C4-2B (cell line): ENCODE measurements around the gene LRRC36.

Experiments used
- H3K27ac ChIP-seq: fragments of 450-650 bp; 2 replicates; pipeline ENCODE4 v1.5.1; 2017
- ZFX ChIP-seq: fragments of 450-650 bp; IDR thresholded peaks from 2 replicates; pipeline ENCODE4 v1.6.1; 2017
- TF ChIP-seq, protein P1 (sequence below): fragments of 450-650 bp; conservative IDR thresholded peaks from 2 replicates; pipeline ENCODE4 v1.5.1; 2017; ENCODE audit warnings: mild to moderate bottlenecking

LRRC36 gene

DNA sequence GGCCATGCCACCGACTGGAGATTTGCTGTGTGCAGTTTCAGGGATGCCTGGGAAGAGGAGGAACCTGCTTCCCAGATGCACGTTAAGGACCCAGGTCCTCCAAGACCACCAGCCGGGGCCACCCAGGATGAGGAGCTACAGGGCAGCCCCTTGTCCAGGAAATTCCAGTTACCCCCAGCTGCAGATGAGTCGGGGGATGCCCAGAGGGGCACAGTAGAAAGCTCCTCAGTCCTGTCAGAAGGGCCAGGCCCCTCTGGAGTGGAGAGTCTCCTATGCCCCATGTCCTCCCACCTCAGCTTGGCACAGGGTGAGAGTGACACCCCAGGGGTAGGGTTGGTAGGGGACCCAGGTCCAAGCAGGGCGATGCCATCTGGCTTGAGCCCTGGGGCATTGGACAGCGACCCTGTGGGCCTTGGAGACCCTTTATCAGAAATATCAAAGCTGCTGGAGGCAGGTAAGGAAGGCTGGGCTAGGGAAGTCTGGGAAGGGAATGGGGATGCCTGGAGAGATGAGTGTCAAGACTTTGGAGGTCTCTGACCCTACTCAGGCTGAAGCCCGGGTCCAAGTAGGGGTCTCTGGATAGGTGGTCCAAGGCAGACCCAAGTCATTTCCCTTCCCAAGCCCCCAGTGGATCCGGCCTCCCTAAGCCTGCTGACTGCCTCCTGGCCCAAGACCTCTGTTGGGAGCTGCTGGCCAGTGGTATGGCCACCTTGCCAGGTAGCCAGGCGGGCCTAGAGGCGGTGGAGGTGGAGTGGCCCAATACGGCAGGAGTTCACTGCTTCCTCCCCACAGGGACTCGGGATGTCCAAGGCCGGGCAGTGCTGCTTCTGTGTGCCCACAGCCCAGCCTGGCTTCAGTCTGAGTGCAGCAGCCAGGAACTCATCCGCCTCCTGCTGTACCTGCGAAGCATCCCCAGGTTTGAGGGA is 46.3 kb upstream of the LRRC36 start:
- H3K27ac ChIP-seq, result peak overlapping the region; percentile 96
- TF ChIP-seq ZFX, result no peak
- TF ChIP-seq, protein P1, sequence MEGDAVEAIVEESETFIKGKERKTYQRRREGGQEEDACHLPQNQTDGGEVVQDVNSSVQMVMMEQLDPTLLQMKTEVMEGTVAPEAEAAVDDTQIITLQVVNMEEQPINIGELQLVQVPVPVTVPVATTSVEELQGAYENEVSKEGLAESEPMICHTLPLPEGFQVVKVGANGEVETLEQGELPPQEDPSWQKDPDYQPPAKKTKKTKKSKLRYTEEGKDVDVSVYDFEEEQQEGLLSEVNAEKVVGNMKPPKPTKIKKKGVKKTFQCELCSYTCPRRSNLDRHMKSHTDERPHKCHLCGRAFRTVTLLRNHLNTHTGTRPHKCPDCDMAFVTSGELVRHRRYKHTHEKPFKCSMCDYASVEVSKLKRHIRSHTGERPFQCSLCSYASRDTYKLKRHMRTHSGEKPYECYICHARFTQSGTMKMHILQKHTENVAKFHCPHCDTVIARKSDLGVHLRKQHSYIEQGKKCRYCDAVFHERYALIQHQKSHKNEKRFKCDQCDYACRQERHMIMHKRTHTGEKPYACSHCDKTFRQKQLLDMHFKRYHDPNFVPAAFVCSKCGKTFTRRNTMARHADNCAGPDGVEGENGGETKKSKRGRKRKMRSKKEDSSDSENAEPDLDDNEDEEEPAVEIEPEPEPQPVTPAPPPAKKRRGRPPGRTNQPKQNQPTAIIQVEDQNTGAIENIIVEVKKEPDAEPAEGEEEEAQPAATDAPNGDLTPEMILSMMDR, result no peak

DNA sequence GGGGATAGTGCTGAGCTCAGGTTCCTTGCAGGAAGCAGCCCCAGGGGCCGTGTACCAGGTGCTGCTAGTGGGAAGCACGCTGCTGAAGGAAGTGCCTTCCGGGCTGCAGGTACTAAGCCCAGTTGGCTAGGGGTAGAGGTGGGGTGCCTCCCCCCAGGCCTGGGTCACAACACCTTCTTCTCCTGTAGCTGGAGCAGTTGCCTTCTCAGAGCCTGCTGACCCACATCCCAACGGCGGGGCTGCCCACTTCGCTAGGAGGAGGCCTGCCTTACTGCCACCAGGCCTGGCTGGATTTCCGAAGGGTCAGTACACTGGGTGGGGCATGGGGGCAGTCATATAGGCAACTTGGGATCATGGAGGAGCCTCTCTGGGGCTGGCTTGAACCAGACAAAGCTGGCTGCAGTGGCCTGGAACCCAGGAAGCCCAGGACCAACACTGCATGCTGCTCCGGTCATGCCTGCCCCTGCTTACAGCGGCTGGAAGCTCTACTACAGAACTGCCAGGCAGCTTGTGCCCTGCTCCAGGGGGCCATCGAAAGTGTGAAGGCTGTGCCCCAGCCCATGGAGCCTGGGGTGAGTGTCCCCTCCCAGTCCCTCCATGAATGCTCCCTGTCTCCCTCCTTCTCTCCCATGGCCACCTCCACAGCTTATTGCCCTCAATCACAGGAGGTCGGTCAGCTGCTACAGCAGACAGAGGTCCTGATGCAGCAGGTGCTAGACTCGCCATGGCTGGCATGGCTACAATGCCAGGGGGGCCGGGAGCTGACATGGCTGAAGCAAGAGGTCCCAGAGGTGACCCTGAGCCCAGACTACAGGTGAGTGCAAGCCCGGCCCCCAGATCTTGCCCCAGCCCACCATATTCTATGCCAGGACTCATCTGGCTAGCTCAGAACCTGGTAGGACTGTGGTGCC is 44.8 kb upstream of the LRRC36 start:
- no peak for TF ChIP-seq ZFX
- TF ChIP-seq, protein P1, result no peak
- no peak overlapping the region for H3K27ac ChIP-seq

DNA sequence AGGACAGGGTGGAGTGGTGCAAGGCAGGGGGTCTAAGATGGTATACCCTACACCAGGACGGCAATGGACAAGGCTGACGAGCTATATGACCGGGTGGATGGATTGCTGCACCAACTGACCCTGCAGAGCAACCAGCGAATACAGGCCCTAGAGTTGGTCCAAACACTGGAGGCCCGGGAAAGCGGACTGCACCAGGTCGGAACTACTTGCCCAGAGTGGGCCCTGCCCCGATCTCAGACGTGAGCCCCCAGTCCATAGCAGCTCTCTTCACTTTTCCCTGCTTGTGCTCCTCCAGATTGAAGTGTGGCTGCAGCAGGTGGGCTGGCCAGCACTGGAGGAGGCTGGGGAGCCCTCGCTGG is 44.2 kb upstream of the LRRC36 start:
- TF ChIP-seq, protein P1, result no peak
- TF ChIP-seq ZFX, result no peak
- no peak overlapping the region for H3K27ac ChIP-seq

DNA sequence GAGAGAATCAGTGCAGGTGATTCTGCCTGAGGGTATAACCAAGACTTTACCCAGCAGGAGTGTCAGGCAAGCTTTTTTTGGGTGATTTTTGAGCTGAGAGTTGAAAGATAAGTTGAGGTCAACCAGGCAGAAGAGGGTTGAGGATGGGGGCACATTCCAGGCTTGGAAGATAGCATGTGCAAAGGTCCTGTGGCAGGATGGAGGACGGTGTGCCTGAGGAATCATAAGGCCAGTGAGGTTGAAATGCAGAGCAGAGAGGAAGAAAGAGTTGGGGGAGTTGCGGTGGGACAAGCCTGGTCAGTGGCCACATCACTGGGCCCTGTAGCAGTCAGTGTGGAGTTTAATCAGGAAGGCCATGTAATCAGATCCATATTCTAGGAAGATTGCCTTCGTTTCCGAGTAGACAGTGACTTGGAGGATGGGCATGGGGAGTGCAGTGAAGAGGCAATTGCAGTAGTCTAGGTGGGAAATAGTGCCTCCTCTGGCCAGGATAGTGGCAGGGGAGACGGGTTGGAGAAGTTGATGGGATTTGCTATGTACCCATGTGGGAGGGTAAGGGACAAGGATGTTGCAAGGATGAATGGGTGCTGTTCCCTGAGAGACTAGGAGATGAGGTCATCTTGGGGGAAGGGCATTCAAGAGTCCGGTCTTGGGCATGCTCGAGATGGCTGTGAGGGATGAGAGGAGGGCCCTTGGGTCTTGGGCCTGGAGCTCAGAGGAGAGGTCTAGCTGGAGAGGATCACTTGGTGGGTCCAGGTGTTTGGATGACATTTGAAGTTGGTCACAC is 43.4 kb upstream of the LRRC36 start:
- no peak for TF ChIP-seq ZFX
- TF ChIP-seq, protein P1, result no peak
- peak overlapping the region; percentile 40; the same call in 1 of the 2 replicates for H3K27ac ChIP-seq

DNA sequence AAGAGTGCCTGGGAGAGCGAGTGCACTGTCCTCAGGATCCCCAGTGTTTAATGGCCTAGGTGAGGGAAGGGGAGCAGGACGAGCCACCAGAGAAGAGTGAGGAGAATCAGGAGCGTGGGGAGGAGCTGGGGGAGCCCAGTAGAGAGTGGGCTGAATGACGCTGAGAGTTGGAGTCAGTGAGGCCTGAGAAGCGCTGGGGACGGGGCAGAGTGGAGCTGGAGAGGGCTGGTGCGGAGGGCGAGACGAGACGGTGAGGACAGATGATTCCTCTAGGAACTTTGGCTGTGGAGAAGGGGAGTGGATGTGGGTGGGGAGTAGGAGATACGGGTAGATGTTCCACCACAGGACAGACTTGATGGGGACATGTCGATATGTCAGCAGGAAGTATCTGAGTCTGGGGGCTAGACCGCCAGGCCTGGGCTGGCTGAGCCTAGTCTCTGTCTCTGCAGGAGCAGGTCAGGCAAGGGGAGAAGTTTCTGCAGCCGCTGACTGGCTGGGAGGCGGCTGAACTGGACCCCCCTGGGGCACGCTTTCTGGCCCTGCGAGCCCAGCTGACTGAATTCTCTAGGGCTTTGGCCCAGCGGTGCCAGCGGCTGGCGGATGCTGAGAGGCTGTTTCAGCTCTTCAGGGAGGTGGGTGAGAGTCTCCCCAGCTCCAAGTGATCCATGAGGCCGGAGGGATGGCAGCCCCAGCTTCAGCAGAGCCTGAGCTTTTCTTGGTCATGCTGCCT is 42.6 kb upstream of the LRRC36 start:
- TF ChIP-seq ZFX, result no peak
- TF ChIP-seq, protein P1, result no peak
- H3K27ac ChIP-seq, result peak overlapping the region; percentile 40; the same call in 1 of the 2 replicates
